MV-4-11 (cell line): ENCODE measurements around the gene ASCL1.

Source experiments
- DNase-seq: peaks from one replicate; lab custom pipeline; 2025; lab: John Stamatoyannopoulos, UW

Gene ASCL1

GRCh38 chr12:102951841-102952240 lies 5.6 kb upstream of the ASCL1 start:
- no peak for DNase-seq

GRCh38 chr12:102953221-102953620 lies 4.3 kb upstream of the ASCL1 start:
- DNase-seq = no peak

- DNase-seq = no peak
Measured at GRCh38 chr12:102954134-102954533, 3.3 kb upstream of the ASCL1 start.

- no peak for DNase-seq
Measured at GRCh38 chr12:102955926-102956737, 1.3 kb upstream of the ASCL1 start.

- no peak for DNase-seq
Measured at GRCh38 chr12:102956738-102957327, 641 bp upstream of the ASCL1 start.

GRCh38 chr12:102958073-102958829 lies 777 bp downstream of the ASCL1 start:
- no peak for DNase-seq

- no peak for DNase-seq
Measured at GRCh38 chr12:102958830-102959176, 1.3 kb downstream of the ASCL1 start.

GRCh38 chr12:102959391-102959790 lies 1.9 kb downstream of the ASCL1 start:
- DNase-seq = no peak

- DNase-seq = no peak
Measured at GRCh38 chr12:102960766-102961465, 3.4 kb downstream of the ASCL1 start.

- DNase-seq = no peak
Measured at GRCh38 chr12:102961466-102961855, 4.0 kb downstream of the ASCL1 start.

GRCh38 chr12:102962532-102962931 lies 5.1 kb downstream of the ASCL1 start:
- no peak for DNase-seq

GRCh38 chr12:102962986-102963385 lies 5.5 kb downstream of the ASCL1 start:
- no peak for DNase-seq

- DNase-seq = no peak
Measured at GRCh38 chr12:102963796-102964195, 6.3 kb downstream of the ASCL1 start.

GRCh38 chr12:102964872-102965271 lies 7.4 kb downstream of the ASCL1 start:
- no peak for DNase-seq

GRCh38 chr12:102965281-102966155 lies 8.0 kb downstream of the ASCL1 start:
- DNase-seq = no peak

- no peak for DNase-seq
Measured at GRCh38 chr12:102966200-102966863, 8.9 kb downstream of the ASCL1 start.

GRCh38 chr12:102970780-102971179 lies 13.3 kb downstream of the ASCL1 start:
- no peak for DNase-seq

GRCh38 chr12:102971227-102971626 lies 13.8 kb downstream of the ASCL1 start:
- DNase-seq = no peak

GRCh38 chr12:102973583-102973982 lies 16.1 kb downstream of the ASCL1 start:
- DNase-seq = no peak

GRCh38 chr12:102976609-102977280 lies 19.3 kb downstream of the ASCL1 start:
- DNase-seq = no peak
